H9 (cell line): Measurements from ENCODE around the gene OBSL1. TPM values are rescaled to one million over a fixed set of nuclear protein-coding genes. Genes with fewer than 3 reads are reported as not detected.
A peak's percentile ranks its signal among the peaks of the same experiment; 100 is the strongest.

Experiments
- DNase-seq: peaks from one replicate; pipeline ENCODE4 v3.0.0-alpha.2; 2017
- H2AFZ ChIP-seq: one replicate; pipeline ENCODE4 v1.6.1; 2013; ENCODE audit warnings: mild to moderate bottlenecking, low read length, control low read depth, moderate library complexity
- H2AK5ac ChIP-seq: 2 replicates; pipeline ENCODE4 v1.6.1; 2013; ENCODE audit warnings: low read length, control low read depth, mixed read lengths; ENCODE audit not compliant: insufficient read length
- H2BK120ac ChIP-seq: one replicate; pipeline ENCODE4 v1.6.1; 2013; ENCODE audit warnings: low read depth, mild to moderate bottlenecking, low read length, control low read depth, inconsistent platforms; ENCODE audit not compliant: poor library complexity, severe bottlenecking
- H2BK12ac ChIP-seq: 2 replicates; pipeline ENCODE4 v1.6.1; 2013; ENCODE audit warnings: low read length, control low read depth, mixed read lengths, low read depth; ENCODE audit not compliant: insufficient read length
- H2BK15ac ChIP-seq: 2 replicates; pipeline ENCODE4 v1.6.1; 2013; ENCODE audit warnings: low read depth, low read length, control low read depth
- H2BK20ac ChIP-seq: one replicate; pipeline ENCODE4 v1.6.1; 2013; ENCODE audit warnings: low read depth, mild to moderate bottlenecking, low read length, control low read depth, inconsistent platforms; ENCODE audit not compliant: poor library complexity, severe bottlenecking
- H2BK5ac ChIP-seq: 2 replicates; pipeline ENCODE4 v1.6.1; 2013; ENCODE audit warnings: low read length, control low read depth, mixed read lengths; ENCODE audit not compliant: insufficient read length
- H3K14ac ChIP-seq: 2 replicates; pipeline ENCODE4 v1.6.1; 2013; ENCODE audit warnings: low read length, control low read depth; ENCODE audit not compliant: insufficient read depth
- H3K18ac ChIP-seq: 2 replicates; pipeline ENCODE4 v1.6.1; 2013; ENCODE audit warnings: low read depth, mild to moderate bottlenecking, mixed read lengths, low read length, control low read depth; ENCODE audit not compliant: insufficient read length
- H3K23ac ChIP-seq: 2 replicates; pipeline ENCODE4 v1.6.1; 2013; ENCODE audit warnings: low read length, control low read depth, mixed read lengths, low read depth; ENCODE audit not compliant: insufficient read length
- H3K23me2 ChIP-seq: 2 replicates; pipeline ENCODE4 v1.6.1; 2013; ENCODE audit warnings: low read depth, mild to moderate bottlenecking, mixed read lengths, low read length, control low read depth; ENCODE audit not compliant: insufficient read length, poor library complexity, severe bottlenecking
- H3K27ac ChIP-seq: 2 replicates; pipeline ENCODE4 v1.5.1; 2013; ENCODE audit warnings: low read length, control low read depth, mixed read lengths, low read depth; ENCODE audit not compliant: insufficient read length
- H3K27me3 ChIP-seq: 2 replicates; pipeline ENCODE4 v1.6.1; 2013; ENCODE audit warnings: low read length, control low read depth, inconsistent platforms; ENCODE audit not compliant: insufficient read depth
- H3K4ac ChIP-seq: 2 replicates; pipeline ENCODE4 v1.6.1; 2013; ENCODE audit warnings: low read depth, mild to moderate bottlenecking, control low read depth, inconsistent platforms, low read length, moderate library complexity
- H3K4me1 ChIP-seq: 2 replicates; pipeline ENCODE4 v1.6.1; 2013; ENCODE audit warnings: low read length, control low read depth, inconsistent platforms; ENCODE audit not compliant: insufficient read depth
- H3K4me2 ChIP-seq: 2 replicates; pipeline ENCODE4 v1.6.1; 2013; ENCODE audit warnings: low read length, control low read depth, mixed read lengths; ENCODE audit not compliant: insufficient read length, insufficient read depth
- H3K56ac ChIP-seq: 2 replicates; pipeline ENCODE4 v1.6.1; 2013; ENCODE audit warnings: low read depth, mild to moderate bottlenecking, mixed read lengths, low read length, control low read depth; ENCODE audit not compliant: insufficient read length
- H3K79me1 ChIP-seq: 2 replicates; pipeline ENCODE4 v1.6.1; 2013; ENCODE audit warnings: low read depth, mild to moderate bottlenecking, moderate library complexity, low read length, control low read depth, inconsistent platforms; ENCODE audit not compliant: insufficient read depth, poor library complexity, severe bottlenecking
- H3K79me2 ChIP-seq: 2 replicates; pipeline ENCODE4 v1.6.1; 2013; ENCODE audit warnings: low read length, control low read depth, inconsistent platforms; ENCODE audit not compliant: insufficient read depth
- H3K9ac ChIP-seq: 2 replicates; pipeline ENCODE4 v1.6.1; 2013; ENCODE audit warnings: low read length, control low read depth, mixed read lengths; ENCODE audit not compliant: insufficient read length; ENCODE audit errors: extremely low read depth
- H3K9me3 ChIP-seq: one replicate; pipeline ENCODE4 v1.6.1; 2013; ENCODE audit warnings: low read depth, low read length, inconsistent platforms; ENCODE audit not compliant: control insufficient read depth
- H3T11ph ChIP-seq: one replicate; pipeline ENCODE4 v1.6.1; 2013; ENCODE audit warnings: mild to moderate bottlenecking, low read length, control low read depth, inconsistent platforms
- H4K20me1 ChIP-seq: one replicate; pipeline ENCODE4 v1.6.1; 2013; ENCODE audit not compliant: control insufficient read depth, insufficient read length, insufficient read depth
- H4K5ac ChIP-seq: 2 replicates; pipeline ENCODE4 v1.6.1; 2013; ENCODE audit warnings: low read depth, mild to moderate bottlenecking, mixed read lengths, low read length, control low read depth; ENCODE audit not compliant: insufficient read length
- H4K8ac ChIP-seq: replicated peaks from 2 replicates; pipeline ENCODE4 v1.6.1; 2013; ENCODE audit warnings: low read length, control low read depth, mixed read lengths, low read depth; ENCODE audit not compliant: insufficient read length
- H4K91ac ChIP-seq: 2 replicates; pipeline ENCODE4 v1.6.1; 2013; ENCODE audit warnings: low read depth, mild to moderate bottlenecking, moderate library complexity, mixed read lengths, low read length, control low read depth; ENCODE audit not compliant: insufficient read length
- H3K27ac Mint-ChIP-seq, 3 experiments: 2 replicates in 2 of 3; 3 replicates in 1 of 3; pipeline ENCODE4 v1.8.0; 2020 to 2021; ENCODE audit warnings: mixed read lengths in 3 of 3, mild to moderate bottlenecking in 1 of 3, moderate library complexity in 1 of 3
- H3K27me3 Mint-ChIP-seq: 2 replicates; pipeline ENCODE4 v1.8.0; 2021; ENCODE audit warnings: low read depth, mild to moderate bottlenecking, moderate library complexity, mixed read lengths
- H3K36me3 Mint-ChIP-seq, 3 experiments: 2 replicates in 2 of 3; 3 replicates in 1 of 3; pipeline ENCODE4 v1.8.0; 2020 to 2021; ENCODE audit warnings: low read depth in 3 of 3, mixed read lengths in 3 of 3; ENCODE audit not compliant: insufficient read depth in 1 of 3
- H3K4me1 Mint-ChIP-seq, 2 experiments: 2 replicates each; pipeline ENCODE4 v1.8.0; 2020; ENCODE audit warnings: mixed read lengths in 2 of 2
- H3K4me3 Mint-ChIP-seq, 2 experiments: 2 replicates in 1 of 2; 3 replicates in 1 of 2; pipeline ENCODE4 v1.8.0; 2020 to 2021; ENCODE audit warnings: mild to moderate bottlenecking in 2 of 2, mixed read lengths in 2 of 2, moderate library complexity in 1 of 2
- H3K9me3 Mint-ChIP-seq, 2 experiments: 2 replicates in 1 of 2; 3 replicates in 1 of 2; pipeline ENCODE4 v1.8.0; 2020; ENCODE audit warnings: mild to moderate bottlenecking in 2 of 2, mixed read lengths in 2 of 2, moderate library complexity in 1 of 2
- WGBS: extraction: QIAGEN DNeasy Blood & Tissue Kit; methylation state at CpG from one replicate; pipeline ENCODE4 v1.1.7; 2013; ENCODE audit warnings: missing lambda C conversion rate, low lambda C conversion rate, mixed read lengths; ENCODE audit not compliant: insufficient read length; ENCODE audit errors: extremely low coverage; 5-methylcytosine and 5-hydroxymethylcytosine counted together
- total RNA-seq: library from RNA; stranded (reverse); gene quantifications from 2 replicates; pipeline ENCODE4 v1.2.1, GENCODE V29; 2021
- TF ChIP-seq, protein P1 (sequence below): fragments of 200-600 bp; sonication (generic); conservative IDR thresholded peaks from 3 replicates; pipeline ENCODE4 v1.8.0; 2021; ENCODE audit warnings: antibody characterized with exemption, mild to moderate bottlenecking

Gene OBSL1
- total RNA-seq, 1 experiment from 2014 or later = 140 TPM

DNA sequence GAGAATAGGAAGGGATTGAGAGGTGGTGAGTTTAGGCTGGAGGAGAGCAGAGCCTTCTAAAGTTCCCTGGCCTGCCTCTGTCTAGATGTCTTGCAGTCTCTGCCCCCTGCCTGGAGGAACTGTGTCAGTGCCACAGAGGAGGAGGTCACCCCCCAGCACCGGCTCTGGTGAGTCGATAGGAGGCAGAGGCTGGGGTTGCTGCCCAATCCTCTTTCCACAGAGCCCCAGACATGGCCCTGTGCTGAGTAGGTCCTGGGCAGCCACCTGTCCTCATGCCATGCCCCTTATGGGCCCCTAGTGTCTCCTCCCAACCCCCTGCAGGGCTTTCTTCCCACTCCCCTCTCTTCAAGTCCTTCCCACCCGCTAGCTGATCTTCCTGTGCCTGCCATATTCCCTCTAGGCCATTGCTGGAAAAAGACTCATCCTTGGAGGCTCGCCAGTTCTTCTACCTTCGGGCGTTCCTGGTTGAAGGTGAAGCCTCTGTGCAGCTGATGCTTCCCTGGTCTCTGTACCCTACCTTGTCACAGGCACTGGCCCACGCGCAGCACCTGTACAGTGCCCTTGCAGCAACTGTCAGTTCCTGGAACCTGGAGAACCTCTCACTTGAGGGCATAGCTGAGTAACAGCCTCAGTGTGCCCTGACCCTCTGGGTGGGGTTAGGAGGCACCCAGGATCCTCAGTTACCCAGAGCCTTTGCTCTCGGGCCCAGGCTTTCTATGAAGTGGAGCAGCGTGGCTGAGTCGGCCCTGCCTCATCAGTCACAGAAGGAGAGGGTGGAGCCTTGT, 42.9 kb upstream of the OBSL1 start:
- WGBS = no CpG with 5 or more reads among the region's 11 CpGs
- Histone ChIP-seq H4K91ac (no peak overlapping the region), H3K79me2 (no peaks in the 10 kb centered on the region), H2AFZ (no peak overlapping the region), H4K5ac (no peak overlapping the region), H3K4me2 (no peak overlapping the region), H3K23ac (no peak overlapping the region), H4K8ac (no peak overlapping the region), H3K56ac (no peak overlapping the region), H3K23me2 (no peaks in the 10 kb centered on the region), H2BK20ac (no peak overlapping the region), H3K27me3 (no peaks in the 10 kb centered on the region), H2BK120ac (no peak overlapping the region), H2AK5ac (no peak overlapping the region), H3K9me3 (no peaks in the 10 kb centered on the region), H3K79me1 (no peaks in the 10 kb centered on the region), H2BK15ac (no peak overlapping the region), H3K4me1 (no peaks in the 10 kb centered on the region), H3T11ph (no peak overlapping the region), H4K20me1 (no peaks in the 10 kb centered on the region), H2BK5ac (no peak overlapping the region), H3K9ac (no peak overlapping the region), H3K27ac (no peak overlapping the region), H3K4ac (no peak overlapping the region), H3K14ac (no peak overlapping the region), H3K18ac (no peak overlapping the region), H2BK12ac (no peak overlapping the region)
- Mint-ChIP-seq H3K4me1 (peaks cover 2 to 3% of the 10 kb centered on the region in 2 experiments; a peak in 2 of 4 replicates), H3K27ac (peak overlapping the region in 2 of 3 experiments; percentile 36 to 53; a peak in 2 of 7 replicates), H3K27me3 (no peaks in the 10 kb centered on the region), H3K9me3 (no peaks in the 10 kb centered on the region), H3K36me3 (peaks cover 3 to 28% (median 13%) of the 10 kb centered on the region in 3 experiments; a peak in 6 of 7 replicates), H3K4me3 (no peak overlapping the region)
- TF ChIP-seq, protein P1, sequence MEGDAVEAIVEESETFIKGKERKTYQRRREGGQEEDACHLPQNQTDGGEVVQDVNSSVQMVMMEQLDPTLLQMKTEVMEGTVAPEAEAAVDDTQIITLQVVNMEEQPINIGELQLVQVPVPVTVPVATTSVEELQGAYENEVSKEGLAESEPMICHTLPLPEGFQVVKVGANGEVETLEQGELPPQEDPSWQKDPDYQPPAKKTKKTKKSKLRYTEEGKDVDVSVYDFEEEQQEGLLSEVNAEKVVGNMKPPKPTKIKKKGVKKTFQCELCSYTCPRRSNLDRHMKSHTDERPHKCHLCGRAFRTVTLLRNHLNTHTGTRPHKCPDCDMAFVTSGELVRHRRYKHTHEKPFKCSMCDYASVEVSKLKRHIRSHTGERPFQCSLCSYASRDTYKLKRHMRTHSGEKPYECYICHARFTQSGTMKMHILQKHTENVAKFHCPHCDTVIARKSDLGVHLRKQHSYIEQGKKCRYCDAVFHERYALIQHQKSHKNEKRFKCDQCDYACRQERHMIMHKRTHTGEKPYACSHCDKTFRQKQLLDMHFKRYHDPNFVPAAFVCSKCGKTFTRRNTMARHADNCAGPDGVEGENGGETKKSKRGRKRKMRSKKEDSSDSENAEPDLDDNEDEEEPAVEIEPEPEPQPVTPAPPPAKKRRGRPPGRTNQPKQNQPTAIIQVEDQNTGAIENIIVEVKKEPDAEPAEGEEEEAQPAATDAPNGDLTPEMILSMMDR = no peak
- DNase-seq = no peak
